Smooth muscle cell (in vitro differentiated cells): ENCODE measurements around the gene PLD2. TPM values are rescaled to one million over a fixed set of nuclear protein-coding genes. Genes with fewer than 3 reads are reported as not detected.

ENCODE experiments used
- DNase-seq: peaks from one replicate; lab custom pipeline; 2025; ENCODE audit not compliant: unreplicated experiment; lab: John Stamatoyannopoulos, UW
- H2AFZ ChIP-seq: fragments of 200-600 bp; sonication (generic); 2 replicates; pipeline ENCODE4 v1.6.0; 2016; ENCODE audit warnings: antibody characterized with exemption, low read depth, mild to moderate bottlenecking
- H3F3A ChIP-seq: fragments of 200-600 bp; sonication (generic); 2 replicates; pipeline ENCODE4 v1.6.0; 2017; ENCODE audit warnings: antibody characterized with exemption, low read depth
- H3K27ac ChIP-seq: fragments of 200-600 bp; sonication (generic); 2 replicates; pipeline ENCODE4 v1.5.1; 2016; ENCODE audit warnings: low read depth, mild to moderate bottlenecking
- H3K27me3 ChIP-seq: fragments of 200-600 bp; sonication (generic); 2 replicates; pipeline ENCODE4 v1.6.1; 2016; ENCODE audit warnings: low read depth, mild to moderate bottlenecking
- H3K36me3 ChIP-seq: fragments of 200-600 bp; sonication (generic); 2 replicates; pipeline ENCODE4 v1.5.1; 2016; ENCODE audit warnings: low read depth
- H3K4me1 ChIP-seq: fragments of 200-600 bp; sonication (generic); 2 replicates; pipeline ENCODE4 v1.5.1; 2016; ENCODE audit warnings: low read depth
- H3K4me2 ChIP-seq: fragments of 200-600 bp; sonication (generic); 2 replicates; pipeline ENCODE4 v1.6.0; 2016; ENCODE audit warnings: mild to moderate bottlenecking
- H3K4me3 ChIP-seq: fragments of 200-600 bp; sonication (generic); 2 replicates; pipeline ENCODE4 v1.5.1; 2016; ENCODE audit warnings: mild to moderate bottlenecking
- H3K79me2 ChIP-seq: fragments of 200-600 bp; sonication (generic); 2 replicates; pipeline ENCODE4 v1.6.0; 2016; ENCODE audit warnings: low read depth, mild to moderate bottlenecking
- H3K9ac ChIP-seq: fragments of 200-600 bp; sonication (generic); 2 replicates; pipeline ENCODE4 v1.6.0; 2016; ENCODE audit warnings: low read depth
- H3K9me3 ChIP-seq: fragments of 200-600 bp; sonication (generic); replicated peaks from 2 replicates; pipeline ENCODE4 v1.5.1; 2016; ENCODE audit warnings: low read depth
- H4K20me1 ChIP-seq: fragments of 200-600 bp; sonication (generic); 2 replicates; pipeline ENCODE4 v1.6.0; 2016; ENCODE audit warnings: low read depth
- CTCF ChIP-seq: fragments of 200-600 bp; sonication (generic); IDR thresholded peaks from 2 replicates; pipeline ENCODE4 v1.5.1; 2017; ENCODE audit warnings: borderline replicate concordance, mild to moderate bottlenecking, antibody characterized with exemption; ENCODE audit not compliant: insufficient read depth, poor library complexity, severe bottlenecking
- WGBS: methylation state at CpG from one replicate; pipeline ENCODE4 v1.1.7; 2016; ENCODE audit warnings: low lambda C conversion rate; 5-methylcytosine and 5-hydroxymethylcytosine counted together
- polyA plus RNA-seq: library from polyadenylated mRNA; unstranded; fragments of >200 nt; fragmentation: Nextera tagmentation; extraction: Ambion mirVana; gene quantifications from 2 replicates; pipeline ENCODE4 v1.2.1, GENCODE V29; 2016
- total RNA-seq: library from RNA; depleted of rRNA; stranded (reverse); fragments of >200 nt; gene quantifications from 2 replicates; pipeline ENCODE4 v1.2.3, GENCODE V29; 2014

The PLD2 gene
- total and polyA plus RNA-seq, 2 experiments from 2014 or later: 9.9 to 20.3 TPM

GRCh38 chr17:4788807-4789700 is 17.9 kb upstream of the PLD2 start, which contains the start of gene GLTPD2:
GLTPD2 (plus strand) TSS chr17:4788964; CDS start chr17:4789012, 48 bp downstream.
- 7% methylated on average over 60 of the region's 62 CpGs for WGBS

GRCh38 chr17:4789701-4789950 is 17.3 kb upstream of the PLD2 start:
- H3K9ac ChIP-seq: peak overlapping the region; percentile 71
- 0% methylated on average over 15 of the region's 25 CpGs for WGBS
- H3F3A ChIP-seq: no peaks in the 10 kb centered on the region
- TF ChIP-seq CTCF: no peak
- peaks cover 18% of the 10 kb centered on the region for H3K4me1 ChIP-seq
- H2AFZ ChIP-seq: peak overlapping the region; percentile 87
- no peaks in the 10 kb centered on the region for H3K36me3 ChIP-seq
- peak overlapping the region; percentile 92 for H3K4me2 ChIP-seq
- no peaks in the 10 kb centered on the region for H3K9me3 ChIP-seq
- no peaks in the 10 kb centered on the region for H3K79me2 ChIP-seq
- no peaks in the 10 kb centered on the region for H3K27me3 ChIP-seq
- peak overlapping the region; percentile 74 for H3K4me3 ChIP-seq
- no peaks in the 10 kb centered on the region for H4K20me1 ChIP-seq
- no peak for DNase-seq
- peak overlapping the region; percentile 84 for H3K27ac ChIP-seq

More at GRCh38 chr17:4788807-4789700, 17.9 kb upstream of the PLD2 start, which contains the start of gene GLTPD2:
- Histone ChIP-seq H3K4me1 (peaks cover 18% of the 10 kb centered on the region), H3K27ac (peak within 1 kb of the TSS; percentile 84), H3K36me3 (no peaks in the 10 kb centered on the region), H3K79me2 (no peaks in the 10 kb centered on the region), H2AFZ (peak within 1 kb of the TSS; percentile 87), H3K9me3 (no peaks in the 10 kb centered on the region), H3K4me3 (peak within 1 kb of the TSS; percentile 74), H3F3A (no peaks in the 10 kb centered on the region), H3K27me3 (no peaks in the 10 kb centered on the region), H3K9ac (peak within 1 kb of the TSS; percentile 71), H4K20me1 (no peaks in the 10 kb centered on the region), H3K4me2 (peak within 1 kb of the TSS; percentile 92)
- DNase-seq: no peak
- TF ChIP-seq CTCF: no peak

DNA sequence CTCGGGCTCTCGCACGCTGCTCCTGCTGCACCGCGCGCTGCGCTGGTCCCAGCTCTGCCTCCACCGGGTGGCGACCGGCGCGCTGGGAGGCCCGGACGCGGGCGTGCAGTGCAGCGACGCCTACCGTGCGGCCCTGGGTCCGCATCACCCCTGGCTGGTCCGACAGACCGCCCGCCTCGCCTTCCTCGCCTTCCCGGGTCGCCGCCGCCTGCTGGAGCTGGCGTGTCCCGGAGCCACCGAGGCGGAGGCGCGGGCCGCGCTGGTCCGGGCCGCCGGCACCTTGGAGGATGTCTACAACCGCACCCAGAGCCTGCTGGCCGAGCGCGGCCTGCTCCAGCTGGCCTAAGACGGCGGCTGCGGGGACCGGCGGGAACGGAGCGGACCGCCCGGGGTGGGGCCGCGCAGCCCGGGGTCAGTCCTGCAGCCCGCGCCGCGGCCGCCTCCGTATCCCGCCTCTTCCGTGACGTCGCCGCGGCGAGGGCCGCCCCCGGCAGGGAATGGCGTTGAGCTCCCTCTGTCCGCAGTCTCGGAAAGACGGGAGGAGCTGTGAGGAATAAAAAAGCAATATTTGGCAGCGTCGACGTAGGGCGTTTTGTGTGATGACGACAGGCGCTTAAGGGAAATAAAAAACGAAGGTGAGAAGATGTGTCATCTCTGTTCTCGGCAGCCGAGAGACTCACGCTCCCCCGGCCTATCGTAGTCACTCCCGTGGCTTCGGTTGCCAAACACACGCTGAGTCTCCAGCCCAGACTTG is 16.8 kb upstream of the PLD2 start:
- Histone ChIP-seq H3K9ac (peak overlapping the region; percentile 71), H3K27me3 (no peaks in the 10 kb centered on the region), H3K4me3 (peak overlapping the region; percentile 74), H3F3A (no peaks in the 10 kb centered on the region), H2AFZ (peak overlapping the region; percentile 87), H3K4me2 (peak overlapping the region; percentile 92), H3K9me3 (no peaks in the 10 kb centered on the region), H3K4me1 (peaks cover 18% of the 10 kb centered on the region), H3K27ac (peak overlapping the region; percentile 84), H3K79me2 (no peaks in the 10 kb centered on the region), H3K36me3 (no peaks in the 10 kb centered on the region), H4K20me1 (no peaks in the 10 kb centered on the region)
- WGBS: under 1% methylated on average over 86 of the region's 91 CpGs
- peak; percentile 60 for TF ChIP-seq CTCF
- DNase-seq: peak; percentile 80
